ENCODE measurements around the gene WDR59. TPM values are rescaled to one million over a fixed set of nuclear protein-coding genes. Genes with fewer than 3 reads are reported as not detected.
A peak's percentile ranks its signal among the peaks of the same experiment; 100 is the strongest.

Gene WDR59
- total and polyA plus RNA-seq, 2 donors: 23.3 to 55.9 TPM

GRCh38 chr16:75005697-75006096 is 20.8 kb upstream of the WDR59 start:
- WGBS: 97% methylated on average over 4 of the region's 4 CpGs
- H3K27ac ChIP-seq (ENCODE audit: low read depth in 1 of 2, low read length in 1 of 2): no peak overlapping the region
- H3K9me3 ChIP-seq (ENCODE audit: control insufficient read depth in 2 of 2, insufficient read depth in 1 of 2, low read length in 1 of 2): no peaks in the 10 kb centered on the region
- H3K4me1 ChIP-seq (ENCODE audit: control insufficient read depth in 2 of 2, insufficient read depth in 2 of 2, low read length in 2 of 2): peaks cover 21 to 33% of the 10 kb centered on the region in 2 donors
- no peak overlapping the region for H3K4me3 ChIP-seq (ENCODE audit: low read length in 2 of 2)
- H3K36me3 ChIP-seq (ENCODE audit: control insufficient read depth in 2 of 2, insufficient read depth in 2 of 2, low read length in 1 of 2): peaks cover 15 to 43% of the 10 kb centered on the region in 2 donors
- no peak for DNase-seq (ENCODE audit: low read depth in 6 of 9, low spot score in 9 of 9)
- no peaks in the 10 kb centered on the region for H3K27me3 ChIP-seq (ENCODE audit: control insufficient read depth in 2 of 2, insufficient read depth in 1 of 2, low read length in 1 of 2)

- no peak overlapping the region for H3K4me3 ChIP-seq (ENCODE audit: low read length in 2 of 2)
- H3K36me3 ChIP-seq (ENCODE audit: control insufficient read depth in 2 of 2, insufficient read depth in 2 of 2, low read length in 1 of 2): peaks cover 15 to 43% of the 10 kb centered on the region in 2 donors
- peaks cover 21 to 34% of the 10 kb centered on the region in 2 donors for H3K4me1 ChIP-seq (ENCODE audit: control insufficient read depth in 2 of 2, insufficient read depth in 2 of 2, low read length in 2 of 2)
- WGBS: 97% methylated on average over 3 of the region's 3 CpGs
- H3K27ac ChIP-seq (ENCODE audit: low read depth in 1 of 2, low read length in 1 of 2): no peak overlapping the region
- H3K9me3 ChIP-seq (ENCODE audit: control insufficient read depth in 2 of 2, insufficient read depth in 1 of 2, low read length in 1 of 2): no peaks in the 10 kb centered on the region
- DNase-seq (ENCODE audit: low read depth in 6 of 9, low spot score in 9 of 9): no peak
- H3K27me3 ChIP-seq (ENCODE audit: control insufficient read depth in 2 of 2, insufficient read depth in 1 of 2, low read length in 1 of 2): no peaks in the 10 kb centered on the region
These were observed 19.5 kb upstream of the WDR59 start for GRCh38 chr16:75004460-75004859.

GRCh38 chr16:75003931-75004330 is 19.0 kb upstream of the WDR59 start:
- 97% methylated on average over 5 of the region's 5 CpGs for WGBS
- DNase-seq (ENCODE audit: low read depth in 6 of 9, low spot score in 9 of 9): no peak

GRCh38 chr16:75002474-75002873 is 17.6 kb upstream of the WDR59 start:
- Histone ChIP-seq H3K27me3 (ENCODE audit: control insufficient read depth in 2 of 2, insufficient read depth in 1 of 2, low read length in 1 of 2) (no peaks in the 10 kb centered on the region), H3K9me3 (ENCODE audit: control insufficient read depth in 2 of 2, insufficient read depth in 1 of 2, low read length in 1 of 2) (no peaks in the 10 kb centered on the region), H3K36me3 (ENCODE audit: control insufficient read depth in 2 of 2, insufficient read depth in 2 of 2, low read length in 1 of 2) (peaks cover 10 to 30% of the 10 kb centered on the region in 2 donors), H3K4me3 (ENCODE audit: low read length in 2 of 2) (peak overlapping the region; percentile 63 to 87), H3K27ac (ENCODE audit: low read depth in 1 of 2, low read length in 1 of 2) (peak overlapping the region in 1 of 2 donors; percentile 53), H3K4me1 (ENCODE audit: control insufficient read depth in 2 of 2, insufficient read depth in 2 of 2, low read length in 2 of 2) (peaks cover 21 to 39% of the 10 kb centered on the region in 2 donors)
- no peak for DNase-seq (ENCODE audit: low read depth in 6 of 9, low spot score in 9 of 9)
- WGBS: 47% methylated on average over 9 of the region's 9 CpGs

More at GRCh38 chr16:75003931-75004330, 19.0 kb upstream of the WDR59 start:
- Histone ChIP-seq H3K36me3 (ENCODE audit: control insufficient read depth in 2 of 2, insufficient read depth in 2 of 2, low read length in 1 of 2) (peaks cover 15 to 42% of the 10 kb centered on the region in 2 donors), H3K27ac (ENCODE audit: low read depth in 1 of 2, low read length in 1 of 2) (no peak overlapping the region), H3K9me3 (ENCODE audit: control insufficient read depth in 2 of 2, insufficient read depth in 1 of 2, low read length in 1 of 2) (no peaks in the 10 kb centered on the region), H3K4me3 (ENCODE audit: low read length in 2 of 2) (no peak overlapping the region), H3K4me1 (ENCODE audit: control insufficient read depth in 2 of 2, insufficient read depth in 2 of 2, low read length in 2 of 2) (peaks cover 21 to 34% of the 10 kb centered on the region in 2 donors), H3K27me3 (ENCODE audit: control insufficient read depth in 2 of 2, insufficient read depth in 1 of 2, low read length in 1 of 2) (no peaks in the 10 kb centered on the region)

- Histone ChIP-seq H3K27ac (ENCODE audit: low read depth in 1 of 2, low read length in 1 of 2) (peak overlapping the region; percentile 26 to 71), H3K27me3 (ENCODE audit: control insufficient read depth in 2 of 2, insufficient read depth in 1 of 2, low read length in 1 of 2) (no peaks in the 10 kb centered on the region), H3K4me1 (ENCODE audit: control insufficient read depth in 2 of 2, insufficient read depth in 2 of 2, low read length in 2 of 2) (peaks cover 19 to 39% of the 10 kb centered on the region in 2 donors), H3K4me3 (ENCODE audit: low read length in 2 of 2) (peak overlapping the region; percentile 63 to 87), H3K36me3 (ENCODE audit: control insufficient read depth in 2 of 2, insufficient read depth in 2 of 2, low read length in 1 of 2) (peaks cover 10 to 22% of the 10 kb centered on the region in 2 donors), H3K9me3 (ENCODE audit: control insufficient read depth in 2 of 2, insufficient read depth in 1 of 2, low read length in 1 of 2) (no peaks in the 10 kb centered on the region)
- whole genome bisulfite sequencing: 5% methylated on average over 15 of the region's 15 CpGs
- peak in 3 of 9 donors; percentile 28 to 55 (median 37) for DNase-seq (ENCODE audit: low read depth in 6 of 9, low spot score in 9 of 9)
These were observed 15.7 kb upstream of the WDR59 start for GRCh38 chr16:75000481-75001081.

GRCh38 chr16:74999609-75000480 is 14.9 kb upstream of the WDR59 start:
- peak overlapping the region; percentile 80 to 90 for H3K27ac ChIP-seq (ENCODE audit: low read depth in 1 of 2, low read length in 1 of 2)
- H3K4me1 ChIP-seq (ENCODE audit: control insufficient read depth in 2 of 2, insufficient read depth in 2 of 2, low read length in 2 of 2): peaks cover 19 to 39% of the 10 kb centered on the region in 2 donors
- peak overlapping the region; percentile 63 to 87 for H3K4me3 ChIP-seq (ENCODE audit: low read length in 2 of 2)
- peak in 6 of 9 donors; percentile 47 to 83 (median 66) for DNase-seq (ENCODE audit: low read depth in 6 of 9, low spot score in 9 of 9)
- no peaks in the 10 kb centered on the region for H3K9me3 ChIP-seq (ENCODE audit: control insufficient read depth in 2 of 2, insufficient read depth in 1 of 2, low read length in 1 of 2)
- H3K27me3 ChIP-seq (ENCODE audit: control insufficient read depth in 2 of 2, insufficient read depth in 1 of 2, low read length in 1 of 2): no peaks in the 10 kb centered on the region
- peaks cover 10 to 22% of the 10 kb centered on the region in 2 donors for H3K36me3 ChIP-seq (ENCODE audit: control insufficient read depth in 2 of 2, insufficient read depth in 2 of 2, low read length in 1 of 2)
- WGBS: under 1% methylated on average over 71 of the region's 71 CpGs

GRCh38 chr16:74999219-74999608 is 14.3 kb upstream of the WDR59 start:
- H3K27me3 ChIP-seq (ENCODE audit: control insufficient read depth in 2 of 2, insufficient read depth in 1 of 2, low read length in 1 of 2): no peaks in the 10 kb centered on the region
- H3K27ac ChIP-seq (ENCODE audit: low read depth in 1 of 2, low read length in 1 of 2): peak overlapping the region; percentile 80 to 90
- peak overlapping the region; percentile 63 to 87 for H3K4me3 ChIP-seq (ENCODE audit: low read length in 2 of 2)
- WGBS: under 1% methylated on average over 44 of the region's 44 CpGs
- peaks cover 10 to 21% of the 10 kb centered on the region in 2 donors for H3K36me3 ChIP-seq (ENCODE audit: control insufficient read depth in 2 of 2, insufficient read depth in 2 of 2, low read length in 1 of 2)
- no peaks in the 10 kb centered on the region for H3K9me3 ChIP-seq (ENCODE audit: control insufficient read depth in 2 of 2, insufficient read depth in 1 of 2, low read length in 1 of 2)
- peak in 4 of 9 donors; percentile 15 to 60 (median 37) for DNase-seq (ENCODE audit: low read depth in 6 of 9, low spot score in 9 of 9)
- H3K4me1 ChIP-seq (ENCODE audit: control insufficient read depth in 2 of 2, insufficient read depth in 2 of 2, low read length in 2 of 2): peaks cover 17 to 39% of the 10 kb centered on the region in 2 donors

GRCh38 chr16:74998481-74999218 is 13.7 kb upstream of the WDR59 start, which contains the start of gene ZNRF1:
TSS of gene ZNRF1 (plus strand) at chr16:74999024. CDS start at chr16:74999672, 648 bp downstream.
- Histone ChIP-seq H3K27ac (ENCODE audit: low read depth in 1 of 2, low read length in 1 of 2) (peak within 1 kb of the TSS; percentile 82 to 90), H3K4me3 (ENCODE audit: low read length in 2 of 2) (peak within 1 kb of the TSS; percentile 63 to 87), H3K36me3 (ENCODE audit: control insufficient read depth in 2 of 2, insufficient read depth in 2 of 2, low read length in 1 of 2) (peaks cover 10 to 16% of the 10 kb centered on the region in 2 donors), H3K4me1 (ENCODE audit: control insufficient read depth in 2 of 2, insufficient read depth in 2 of 2, low read length in 2 of 2) (peaks cover 17 to 34% of the 10 kb centered on the region in 2 donors), H3K9me3 (ENCODE audit: control insufficient read depth in 2 of 2, insufficient read depth in 1 of 2, low read length in 1 of 2) (no peaks in the 10 kb centered on the region), H3K27me3 (ENCODE audit: control insufficient read depth in 2 of 2, insufficient read depth in 1 of 2, low read length in 1 of 2) (no peaks in the 10 kb centered on the region)
- WGBS: under 1% methylated on average over 73 of the region's 73 CpGs
- DNase-seq (ENCODE audit: low read depth in 6 of 9, low spot score in 9 of 9): peak in 7 of 9 donors; percentile 64 to 89 (median 75)
